Left cardiac atrium (tissue), 4 donors: ENCODE measurements around the gene LYSMD4. TPM values are rescaled to one million over a fixed set of nuclear protein-coding genes. Genes with fewer than 3 reads are reported as not detected.
"Not testable (repeated sequence)": the region's sequence is repeated elsewhere in the genome, so short reads cannot be mapped to it uniquely, and the experiment has no call there.

Experiments
- ATAC-seq, 2 donors: fragments of 200-7000 bp; cut with Tn5 transposase; one replicate each; pipeline ENCODE4 v1.9.1; 2020; ENCODE audit warnings: mild to moderate bottlenecking in 2 of 2, moderate library complexity in 2 of 2
- DNase-seq: peaks from one replicate; pipeline ENCODE4 v3.0.0-alpha.2; 2020
- intact Hi-C, 2 donors: fragments of 100-400 bp; cut with DNase I; formaldehyde crosslinking; loops; one replicate each; pipeline versions ENCODE4 v1.14.1 to v1.15.1; 2022 to 2023
- total RNA-seq, 2 donors: library from RNA; stranded (reverse); fragmentation: NEBNext Ultra II Directional; extraction: Animal tissue kit (Norgen Biotek cat#: 25700); gene quantifications; one replicate each; pipeline ENCODE4 v1.2.1, GENCODE V29; 2021
- donor health status: DM: no; HTN: yes; CAD: no.
- donor health status: DM: no; HTN: yes; CAD: no; lungs with severe emphysema.
- donor health status: DM: yes; HTN: yes; CAD: no.
- donor health status: Dilated cardiomyopathy.

The LYSMD4 gene
- total RNA-seq, 2 donors from 2014 or later = 7.8 to 11.5 TPM

GRCh38 chr15:99734040-99734291 is 729 bp upstream of the LYSMD4 start:
- intact Hi-C loops = loop anchor here in 1 of 2 donors (5.0 kb wide), 1 partner anchor 462 kb away; no protein-coding TSS in a partner anchor

GRCh38 chr15:99732751-99733267 is 428 bp downstream of the LYSMD4 start:
- intact Hi-C loops = loop anchor here in 1 of 2 donors (5.0 kb wide), 1 partner anchor 461 kb away; no protein-coding TSS in a partner anchor
- peak; percentile 25 to 31 for ATAC-seq
- DNase-seq = no peak

More at GRCh38 chr15:99734040-99734291, 729 bp upstream of the LYSMD4 start:
- not testable (repeated sequence) for DNase-seq, ATAC-seq

GRCh38 chr15:99732124-99732750 is 1.0 kb downstream of the LYSMD4 start:
- DNase-seq (no peak), ATAC-seq (peak; percentile 5 to 16)
- intact Hi-C loops = loop anchor here in 1 of 2 donors (5.0 kb wide), 1 partner anchor 460 kb away; no protein-coding TSS in a partner anchor

- intact Hi-C loops = loop anchor here in 1 of 2 donors (5.0 kb wide), 1 partner anchor 459 kb away; no protein-coding TSS in a partner anchor
- DNase-seq (no peak), ATAC-seq (no peak)
Measured at GRCh38 chr15:99731336-99732123, 1.7 kb downstream of the LYSMD4 start.

- intact Hi-C loops = loop anchor here (2.0 to 10.0 kb wide), 3 partner anchors 15 to 458 kb away; no protein-coding TSS in a partner anchor
- ATAC-seq (no peak), DNase-seq (peak; percentile 48)
Measured at GRCh38 chr15:99729920-99730319, 3.3 kb downstream of the LYSMD4 start.

- DNase-seq (no peak), ATAC-seq (no peak)
- intact Hi-C loops = loop anchor here (2.0 to 10.0 kb wide), 2 partner anchors 15 to 445 kb away; no protein-coding TSS in a partner anchor
Measured at GRCh38 chr15:99729327-99729726, 3.9 kb downstream of the LYSMD4 start.

GRCh38 chr15:99728916-99729315 is 4.3 kb downstream of the LYSMD4 start:
- ATAC-seq = no peak
- intact Hi-C loops = loop anchor here (2.0 to 10.0 kb wide), 2 partner anchors 14 to 444 kb away; no protein-coding TSS in a partner anchor
- DNase-seq = no peak

GRCh38 chr15:99727733-99728132 is 5.5 kb downstream of the LYSMD4 start:
- ATAC-seq (peak in 1 of 2 donors; percentile 11), DNase-seq (no peak)
- intact Hi-C loops = loop anchor here (2.0 to 10.0 kb wide), 2 partner anchors 13 to 443 kb away; no protein-coding TSS in a partner anchor

- no peak for DNase-seq
- no peak for ATAC-seq
- intact Hi-C loops = loop anchor here in 1 of 2 donors (10.0 kb wide), 1 partner anchor 443 kb away; no protein-coding TSS in a partner anchor
Measured at GRCh38 chr15:99727330-99727729, 5.9 kb downstream of the LYSMD4 start.

- intact Hi-C loops = loop anchor here in 1 of 2 donors (10.0 kb wide), 1 partner anchor 442 kb away; no protein-coding TSS in a partner anchor
- DNase-seq = no peak
- no peak for ATAC-seq
Measured at GRCh38 chr15:99726333-99726732, 6.9 kb downstream of the LYSMD4 start.

GRCh38 chr15:99722406-99722805 is 10.8 kb downstream of the LYSMD4 start:
- intact Hi-C loops = loop anchor here in 1 of 2 donors (10.0 kb wide), 1 partner anchor 438 kb away; no protein-coding TSS in a partner anchor
- ATAC-seq (no peak), DNase-seq (no peak)

- no peak for DNase-seq
- no peak for ATAC-seq
- intact Hi-C loops = loop anchor here in 1 of 2 donors (10.0 kb wide), 1 partner anchor 437 kb away; no protein-coding TSS in a partner anchor
Measured at GRCh38 chr15:99721896-99722295, 11.3 kb downstream of the LYSMD4 start.

- no peak for DNase-seq
- no peak for ATAC-seq
- intact Hi-C loops = loop anchor here in 1 of 2 donors (10.0 kb wide), 1 partner anchor 436 kb away; no protein-coding TSS in a partner anchor
Measured at GRCh38 chr15:99721104-99721778, 12.0 kb downstream of the LYSMD4 start.

GRCh38 chr15:99720533-99720932 is 12.7 kb downstream of the LYSMD4 start:
- no peak for ATAC-seq
- DNase-seq = no peak
- intact Hi-C loops = loop anchor here in 1 of 2 donors (10.0 kb wide), 1 partner anchor 436 kb away; no protein-coding TSS in a partner anchor

- DNase-seq (no peak), ATAC-seq (no peak)
- intact Hi-C loops = loop anchor here in 1 of 2 donors (5.0 kb wide), 1 partner anchor 432 kb away; no protein-coding TSS in a partner anchor
Measured at GRCh38 chr15:99719096-99719541, 14.1 kb downstream of the LYSMD4 start.

- intact Hi-C loops = loop anchor here in 1 of 2 donors (5.0 kb wide), 1 partner anchor 431 kb away; no protein-coding TSS in a partner anchor
- ATAC-seq = peak in 1 of 2 donors; percentile 24
- no peak for DNase-seq
Measured at GRCh38 chr15:99718421-99718820, 14.8 kb downstream of the LYSMD4 start.

GRCh38 chr15:99717161-99718009 is 15.9 kb downstream of the LYSMD4 start:
- peak; percentile 56 for DNase-seq
- peak; percentile 68 to 79 for ATAC-seq
- intact Hi-C loops = loop anchor here in 1 of 2 donors (5.0 kb wide), 1 partner anchor 430 kb away; no protein-coding TSS in a partner anchor
